Measurements from ENCODE around the gene ZFP69B.
"Not testable (repeated sequence)": the region's sequence is repeated elsewhere in the genome, so short reads cannot be mapped to it uniquely, and the experiment has no call there.

The ZFP69B gene

DNA sequence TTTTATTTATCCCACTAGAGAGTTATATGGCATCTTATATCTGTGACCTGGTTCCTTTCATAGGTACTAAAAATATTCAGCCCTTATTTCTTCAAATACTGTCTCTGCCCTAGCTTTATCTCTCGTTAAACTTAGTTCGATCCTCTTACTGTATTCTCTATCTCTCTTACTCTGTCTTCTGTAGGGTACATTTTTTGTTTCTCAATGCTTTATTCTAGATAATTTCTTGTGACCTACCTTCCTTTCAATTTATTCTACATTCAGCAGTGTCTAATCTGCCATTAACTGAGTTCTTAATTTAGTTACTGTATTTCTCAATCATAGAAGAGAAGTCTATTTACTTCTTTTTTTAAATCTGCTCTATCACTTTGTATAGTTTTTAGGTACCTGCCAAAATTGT lies 25.0 kb downstream of the ZFP69B start:
- Mint-ChIP-seq H3K27me3 (no peaks in the 10 kb centered on the region), H3K9me3 (peaks cover 55% of the 10 kb centered on the region), H3K36me3 (ENCODE audit: low read depth) (peaks cover 44% of the 10 kb centered on the region), H3K4me1 (peaks cover 24% of the 10 kb centered on the region), H3K27ac (no peak overlapping the region), H3K4me3 (no peak overlapping the region)
- ATAC-seq (no peak), DNase-seq (no peak)

DNA sequence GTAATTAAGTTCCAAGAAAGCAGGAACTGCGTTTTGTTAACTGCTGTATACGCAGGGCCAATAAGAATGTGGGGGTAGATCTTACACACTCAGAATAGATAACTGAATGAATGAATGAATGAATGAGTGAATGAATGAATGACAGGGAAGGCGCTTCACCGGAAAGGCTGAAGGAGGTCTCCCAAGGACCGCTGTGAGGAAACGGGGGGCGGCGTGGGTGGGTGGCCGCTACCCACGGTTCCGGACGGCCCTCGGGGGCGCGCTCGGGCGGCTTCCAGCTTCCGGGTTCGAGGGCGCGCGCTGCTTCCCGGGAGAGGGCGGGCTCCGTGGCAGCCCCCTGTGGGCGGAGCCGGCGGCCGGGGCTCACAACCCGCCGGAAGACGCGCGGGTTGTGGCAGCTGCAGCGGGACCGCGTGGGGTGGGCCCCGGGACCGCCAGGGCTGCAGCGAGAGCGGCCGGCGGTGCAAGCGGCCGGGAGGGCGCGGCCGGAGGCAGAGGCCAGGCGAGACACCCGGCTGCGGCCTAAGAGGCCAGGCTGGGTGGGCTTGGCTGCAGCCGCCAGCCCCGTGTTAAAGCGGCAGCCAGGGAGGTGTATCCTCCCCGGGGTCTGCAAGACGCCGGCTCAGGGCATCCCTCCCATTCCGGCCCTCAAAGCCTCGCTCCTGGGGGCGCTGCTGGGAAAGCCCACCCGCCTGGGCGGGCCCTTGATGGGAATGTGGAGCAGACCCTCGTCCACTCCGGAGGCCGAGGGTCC lies 26.8 kb downstream of the ZFP69B start, which contains the start of gene ZFP69:
ZFP69 (plus strand) TSS at position 367 of the 754 bp plus-strand sequence. CDS start 2,072 bp downstream, outside the sequence.
- Mint-ChIP-seq H3K27me3 (no peaks in the 10 kb centered on the region), H3K4me3 (peak within 1 kb of the TSS; percentile 84), H3K9me3 (peaks cover 42% of the 10 kb centered on the region), H3K36me3 (ENCODE audit: low read depth) (peaks cover 52% of the 10 kb centered on the region), H3K4me1 (peaks cover 24% of the 10 kb centered on the region), H3K27ac (peak within 1 kb of the TSS; percentile 82)
- peak; percentile 91 for ATAC-seq
- peak; percentile 78 for DNase-seq

DNA sequence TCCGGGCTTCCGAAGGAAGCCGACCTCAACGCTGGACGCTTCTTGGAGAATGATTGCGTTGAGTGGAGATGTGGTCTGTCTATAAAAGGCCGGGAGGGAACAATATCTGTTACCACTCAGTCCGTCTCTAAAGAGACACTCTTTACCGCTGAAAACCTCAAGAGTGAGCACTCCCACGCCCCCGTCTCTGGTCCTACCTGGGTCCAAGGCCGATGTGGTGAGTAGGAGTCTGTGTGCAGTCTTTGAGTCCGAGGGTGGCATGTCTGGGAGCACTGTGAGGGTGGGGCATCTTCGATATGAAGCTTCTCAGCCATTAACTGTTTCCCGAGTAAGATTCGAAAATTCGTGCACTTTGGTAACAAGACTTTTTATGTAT lies 27.4 kb downstream of the ZFP69B start:
- Mint-ChIP-seq H3K4me3 (peak overlapping the region; percentile 84), H3K9me3 (peaks cover 44% of the 10 kb centered on the region), H3K27ac (no peak overlapping the region), H3K36me3 (ENCODE audit: low read depth) (peaks cover 56% of the 10 kb centered on the region), H3K4me1 (peaks cover 24% of the 10 kb centered on the region), H3K27me3 (no peaks in the 10 kb centered on the region)
- ATAC-seq: peak; percentile 31
- DNase-seq: peak; percentile 14

DNA sequence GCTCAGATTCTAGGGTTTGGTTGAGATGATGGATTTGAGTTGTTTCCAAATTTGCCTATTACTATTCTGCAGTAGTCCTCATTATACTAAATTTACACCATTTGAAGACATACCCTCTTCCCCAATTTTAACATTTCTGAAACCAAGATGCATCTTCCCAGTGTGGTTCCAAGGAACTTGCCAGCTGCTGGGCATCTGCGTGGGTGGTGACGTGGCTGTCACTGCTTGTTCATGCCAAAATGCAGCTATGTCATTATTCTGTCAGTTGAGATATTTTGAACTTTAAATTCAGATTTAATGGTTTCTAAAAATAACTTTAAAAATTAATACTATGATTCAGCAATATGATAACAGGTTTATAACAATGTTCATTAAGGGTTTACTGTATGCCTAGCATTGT lies 28.0 kb downstream of the ZFP69B start:
- no peak overlapping the region for H3K27ac Mint-ChIP-seq
- peaks cover 24% of the 10 kb centered on the region for H3K4me1 Mint-ChIP-seq
- H3K36me3 Mint-ChIP-seq (ENCODE audit: low read depth): peaks cover 55% of the 10 kb centered on the region
- H3K9me3 Mint-ChIP-seq: peaks cover 41% of the 10 kb centered on the region
- ATAC-seq (no peak), DNase-seq (no peak)
- H3K27me3 Mint-ChIP-seq: no peaks in the 10 kb centered on the region
- H3K4me3 Mint-ChIP-seq: peak overlapping the region; percentile 84

DNA sequence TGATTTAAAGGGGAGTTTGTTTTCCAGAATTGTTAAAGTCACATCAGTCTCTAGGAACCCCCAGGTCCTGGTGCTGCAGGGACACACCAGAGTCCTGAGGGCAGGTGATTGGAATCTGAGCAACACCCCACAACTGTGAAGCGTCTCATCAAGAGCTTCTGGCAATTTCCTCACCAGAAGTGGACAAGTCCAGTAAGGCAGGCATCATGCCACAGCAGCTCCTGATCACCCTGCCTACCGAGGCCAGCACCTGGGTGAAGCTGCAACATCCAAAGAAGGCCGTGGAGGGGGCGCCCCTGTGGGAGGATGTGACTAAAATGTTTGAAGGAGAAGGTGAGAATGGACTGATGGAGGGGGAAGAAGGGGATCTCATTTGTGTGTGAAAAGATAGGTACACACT lies 28.9 kb downstream of the ZFP69B start:
- H3K27ac Mint-ChIP-seq: no peak overlapping the region
- ATAC-seq (no peak), DNase-seq (no peak)
- H3K36me3 Mint-ChIP-seq (ENCODE audit: low read depth): peaks cover 62% of the 10 kb centered on the region
- no peak overlapping the region for H3K4me3 Mint-ChIP-seq
- H3K27me3 Mint-ChIP-seq: no peaks in the 10 kb centered on the region
- peaks cover 32% of the 10 kb centered on the region for H3K9me3 Mint-ChIP-seq
- peaks cover 24% of the 10 kb centered on the region for H3K4me1 Mint-ChIP-seq

DNA sequence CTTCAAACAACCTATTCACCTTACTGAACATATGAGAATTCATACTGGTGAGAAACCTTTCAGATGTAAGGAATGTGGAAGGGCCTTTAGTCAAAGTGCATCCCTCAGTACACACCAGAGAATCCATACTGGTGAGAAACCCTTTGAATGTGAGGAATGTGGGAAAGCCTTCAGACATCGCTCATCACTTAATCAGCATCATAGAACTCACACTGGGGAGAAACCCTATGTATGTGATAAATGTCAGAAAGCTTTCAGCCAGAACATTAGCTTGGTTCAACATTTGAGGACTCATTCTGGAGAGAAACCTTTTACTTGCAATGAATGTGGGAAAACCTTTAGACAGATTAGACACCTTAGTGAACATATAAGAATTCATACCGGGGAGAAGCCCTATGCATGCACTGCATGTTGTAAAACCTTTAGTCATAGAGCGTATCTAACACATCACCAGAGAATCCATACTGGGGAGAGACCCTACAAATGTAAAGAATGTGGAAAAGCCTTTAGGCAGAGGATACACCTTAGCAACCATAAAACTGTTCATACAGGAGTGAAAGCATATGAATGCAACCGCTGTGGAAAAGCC lies 45.1 kb downstream of the ZFP69B start:
- H3K4me1 Mint-ChIP-seq: peaks cover 2% of the 10 kb centered on the region
- peaks cover 81% of the 10 kb centered on the region for H3K36me3 Mint-ChIP-seq (ENCODE audit: low read depth)
- no peak overlapping the region for H3K27ac Mint-ChIP-seq
- peaks cover 73% of the 10 kb centered on the region for H3K9me3 Mint-ChIP-seq
- H3K27me3 Mint-ChIP-seq: no peaks in the 10 kb centered on the region
- no peak for DNase-seq
- no peak overlapping the region for H3K4me3 Mint-ChIP-seq
- ATAC-seq: no peak

DNA sequence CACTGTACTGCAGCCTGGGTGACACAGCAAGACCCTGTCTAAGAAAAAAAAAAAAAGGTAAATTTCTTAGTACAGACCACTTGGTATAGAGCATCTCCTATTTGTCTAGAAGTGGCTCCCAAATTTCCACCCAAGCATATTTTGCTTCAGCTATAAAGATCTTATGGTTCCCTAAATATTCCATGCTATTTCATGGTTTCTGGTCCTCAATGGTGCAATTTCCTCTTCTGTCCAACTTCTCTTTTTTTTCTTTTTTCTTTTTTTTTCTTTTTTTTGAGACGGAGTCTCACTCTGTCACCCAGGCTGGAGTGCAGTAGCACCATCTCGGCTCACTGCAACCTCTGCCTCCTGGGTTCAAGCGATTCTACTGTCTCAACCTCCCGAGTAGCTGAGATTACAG lies 52.4 kb downstream of the ZFP69B start:
- not testable (repeated sequence) for DNase-seq, H3K4me3 Mint-ChIP-seq, H3K27me3 Mint-ChIP-seq, ATAC-seq, H3K4me1 Mint-ChIP-seq, H3K27ac Mint-ChIP-seq
- Mint-ChIP-seq H3K36me3 (ENCODE audit: low read depth) (peaks cover 77% of the 10 kb centered on the region), H3K9me3 (peaks cover 59% of the 10 kb centered on the region)

DNA sequence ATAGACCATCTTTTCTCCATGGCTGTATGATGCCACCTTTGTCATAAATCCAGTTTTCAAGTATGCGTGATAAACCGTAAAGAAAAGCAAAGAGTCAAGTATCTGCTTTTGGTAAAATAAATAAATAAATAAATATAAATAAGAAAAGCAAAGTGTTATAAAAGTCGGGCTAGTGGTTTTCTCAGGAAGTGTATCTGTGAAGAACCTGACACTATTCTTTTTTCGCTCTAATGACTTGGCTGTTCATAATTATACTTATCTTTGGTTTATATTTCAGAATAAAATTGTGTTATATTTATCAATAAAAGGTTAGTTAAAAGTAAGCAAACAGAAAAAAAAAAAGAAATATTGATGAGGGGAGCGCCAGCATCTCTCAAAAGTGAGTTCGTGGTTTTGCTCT lies 57.7 kb downstream of the ZFP69B start:
- peaks cover 38% of the 10 kb centered on the region for H3K9me3 Mint-ChIP-seq
- ATAC-seq: no peak
- no peaks in the 10 kb centered on the region for H3K27me3 Mint-ChIP-seq
- peaks cover 66% of the 10 kb centered on the region for H3K36me3 Mint-ChIP-seq (ENCODE audit: low read depth)
- peaks cover 14% of the 10 kb centered on the region for H3K4me1 Mint-ChIP-seq
- DNase-seq: no peak
- H3K27ac Mint-ChIP-seq: peak overlapping the region; percentile 80
- peak overlapping the region; percentile 85 for H3K4me3 Mint-ChIP-seq

DNA sequence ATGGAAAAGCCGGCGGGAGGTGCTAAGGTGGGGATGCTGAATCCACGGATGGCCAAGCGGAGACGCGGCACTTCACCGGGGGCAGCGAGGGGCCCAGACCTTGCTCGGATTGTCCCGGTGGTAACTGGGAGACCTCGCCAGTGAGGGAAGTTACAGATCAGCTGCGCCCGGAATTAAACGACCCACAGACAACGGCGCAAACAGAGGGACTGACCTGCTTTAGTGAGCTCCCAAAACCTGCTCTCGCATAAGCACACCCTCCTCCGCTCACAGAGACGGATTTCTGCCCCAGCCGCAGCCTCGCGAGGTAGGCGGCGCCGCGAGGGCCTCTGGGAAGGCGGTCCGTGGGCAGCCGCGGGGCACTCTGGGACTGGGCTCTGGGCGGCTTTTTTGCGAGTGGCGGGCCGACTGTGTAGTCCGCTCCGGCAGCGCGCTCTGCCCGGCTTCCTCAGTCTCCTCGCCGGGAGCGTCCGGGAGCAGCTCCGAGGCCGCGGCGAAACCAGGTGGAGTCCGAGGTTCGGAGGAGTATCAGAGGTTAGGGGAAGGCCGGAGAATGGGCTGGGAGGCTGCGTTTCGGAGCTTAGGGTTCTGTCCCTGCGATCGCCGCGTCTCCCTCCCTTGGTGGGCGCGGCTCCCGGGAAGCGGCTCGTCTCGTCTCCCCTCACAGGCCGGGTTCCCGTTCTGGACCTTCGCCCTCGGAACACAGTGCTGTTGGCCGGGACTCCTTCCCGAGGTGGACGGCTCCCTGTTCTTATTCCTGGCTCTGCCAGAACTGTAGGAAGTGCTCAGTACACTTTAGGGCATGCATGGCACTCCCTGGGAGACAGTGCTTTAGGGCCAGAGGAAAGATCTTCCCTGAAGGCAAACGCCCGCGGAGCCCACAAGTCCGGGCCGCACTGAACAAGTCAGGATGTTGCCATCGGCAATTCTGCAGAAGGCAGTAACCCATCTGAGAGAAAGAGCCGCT lies 58.4 kb downstream of the ZFP69B start, which contains the start of gene EXO5:
EXO5 (plus strand) TSS at position 393 of the 967 bp plus-strand sequence. CDS start 5,778 bp downstream, outside the sequence.
- peaks cover 32% of the 10 kb centered on the region for H3K9me3 Mint-ChIP-seq
- peak; percentile 99 for ATAC-seq
- no peaks in the 10 kb centered on the region for H3K27me3 Mint-ChIP-seq
- peak within 1 kb of the TSS; percentile 80 for H3K27ac Mint-ChIP-seq
- peaks cover 62% of the 10 kb centered on the region for H3K36me3 Mint-ChIP-seq (ENCODE audit: low read depth)
- peak within 1 kb of the TSS; percentile 85 for H3K4me3 Mint-ChIP-seq
- peak; percentile 87 for DNase-seq
- peaks cover 14% of the 10 kb centered on the region for H3K4me1 Mint-ChIP-seq
